ENCODE results near the gene CDCA4.
"Not testable (repeated sequence)": the region's sequence is repeated elsewhere in the genome, so short reads cannot be mapped to it uniquely, and the experiment has no call there.

The CDCA4 gene

GRCh38 chr14:105030836-105031396 is 10.0 kb upstream of the CDCA4 start:
- no peak for DNase-seq

GRCh38 chr14:105030194-105030593 is 9.3 kb upstream of the CDCA4 start:
- DNase-seq, result no peak

- DNase-seq, result no peak
Observed at GRCh38 chr14:105029402-105029801, 8.5 kb upstream of the CDCA4 start.

GRCh38 chr14:105028251-105028927 is 7.5 kb upstream of the CDCA4 start:
- no peak for DNase-seq

GRCh38 chr14:105027718-105028117 is 6.8 kb upstream of the CDCA4 start:
- DNase-seq, result not testable (repeated sequence)

GRCh38 chr14:105026802-105027563 is 6.1 kb upstream of the CDCA4 start:
- no peak for DNase-seq

- DNase-seq, result no peak
Observed at GRCh38 chr14:105026033-105026785, 5.3 kb upstream of the CDCA4 start.

GRCh38 chr14:105025429-105025828 is 4.5 kb upstream of the CDCA4 start:
- DNase-seq, result no peak

GRCh38 chr14:105023791-105024480 is 3.1 kb upstream of the CDCA4 start:
- no peak for DNase-seq

GRCh38 chr14:105023144-105023543 is 2.3 kb upstream of the CDCA4 start:
- DNase-seq, result no peak

GRCh38 chr14:105022276-105022670 is 1.4 kb upstream of the CDCA4 start:
- DNase-seq, result no peak

GRCh38 chr14:105021656-105022275 is 883 bp upstream of the CDCA4 start:
- no peak for DNase-seq

GRCh38 chr14:105019861-105020814 is 745 bp downstream of the CDCA4 start:
- DNase-seq, result no peak

- DNase-seq, result no peak
Observed at GRCh38 chr14:105018414-105018813, 2.5 kb downstream of the CDCA4 start.

- no peak for DNase-seq
Observed at GRCh38 chr14:105015905-105016304, 5.0 kb downstream of the CDCA4 start.

- no peak for DNase-seq
Observed at GRCh38 chr14:105015242-105015641, 5.6 kb downstream of the CDCA4 start.

- DNase-seq, result no peak
Observed at GRCh38 chr14:105014631-105015030, 6.3 kb downstream of the CDCA4 start.

- no peak for DNase-seq
Observed at GRCh38 chr14:105014032-105014431, 6.9 kb downstream of the CDCA4 start.

- DNase-seq, result no peak
Observed at GRCh38 chr14:105013150-105013785, 7.6 kb downstream of the CDCA4 start.

- DNase-seq, result no peak
Observed at GRCh38 chr14:105012171-105012985, 8.5 kb downstream of the CDCA4 start.

All from cortex of kidney (tissue), 1 donor.